Measurements from ENCODE around the gene HDAC8. TPM values are rescaled to one million over a fixed set of nuclear protein-coding genes. Genes with fewer than 3 reads are reported as not detected.

Gene HDAC8
- total and polyA plus RNA-seq, 9 of the 15 experiments (the other 6 are each of a cell fraction or from before 2014, with no cell fraction given): 18.9 to 53.8 (median 28.7) TPM

- TF ChIP-seq RERE (CRISPR knock-in tag; IDR thresholded peaks at IDR 0.05; ENCODE audit: borderline replicate concordance) (no peak), NELFE (IDR thresholded peaks at IDR 0.05; ENCODE audit: insufficient read depth, insufficient read length) (no peak), PTTG1 (tag; IDR thresholded peaks at IDR 0.05; ENCODE audit: low read depth) (no peak), HNRNPK (IDR thresholded peaks at IDR 0.05; ENCODE audit: low read depth, low read length, poor library complexity, severe bottlenecking) (no peak), HLTF (IDR thresholded peaks at IDR 0.05) (no peak), CHD1 (IDR thresholded peaks at IDR 0.05; ENCODE audit: low read length) (no peak), PREB (CRISPR knock-in tag; IDR thresholded peaks at IDR 0.05) (no peak), ZNF785 (CRISPR knock-in tag; IDR thresholded peaks at IDR 0.05) (no peak), PML (IDR thresholded peaks at IDR 0.05; ENCODE audit: low read length) (no peak), NFATC3 (IDR thresholded peaks at IDR 0.05) (no peak), SP1 (CRISPR knock-in tag; IDR thresholded peaks at IDR 0.05) (no peak), PRDM10 (IDR thresholded peaks at IDR 0.05; ENCODE audit: partially characterized antibody) (no peak), ZNF41 (CRISPR knock-in tag; conservative IDR thresholded peaks at IDR 0.05) (no peak), SAP30 (IDR thresholded peaks at IDR 0.05; ENCODE audit: borderline replicate concordance, insufficient read depth, low read depth, low read length, poor library complexity, severe bottlenecking) (no peak), ZNF217 (CRISPR knock-in tag; IDR thresholded peaks at IDR 0.05) (no peak), YY1 (IDR thresholded peaks at IDR 0.05; ENCODE audit: borderline replicate concordance in 1 of 3, control insufficient read depth in 1 of 3, extremely low read depth in 1 of 3, insufficient read depth in 3 of 3, insufficient read length in 1 of 3, insufficient replicate concordance in 2 of 3, low read depth in 1 of 3, low read length in 2 of 3) (no peak)
Measured at GRCh38 chrX:72365126-72365525, 207.5 kb downstream of the HDAC8 start (continued).
